ENCODE measurements around the gene TSNAX. TPM values are rescaled to one million over a fixed set of nuclear protein-coding genes. Genes with fewer than 3 reads are reported as not detected.

TSNAX gene
- total and polyA plus RNA-seq, 9 of the 15 experiments (the other 6 are each of a cell fraction or from before 2014, with no cell fraction given) = 33.8 to 102 (median 61.2) TPM

DNA sequence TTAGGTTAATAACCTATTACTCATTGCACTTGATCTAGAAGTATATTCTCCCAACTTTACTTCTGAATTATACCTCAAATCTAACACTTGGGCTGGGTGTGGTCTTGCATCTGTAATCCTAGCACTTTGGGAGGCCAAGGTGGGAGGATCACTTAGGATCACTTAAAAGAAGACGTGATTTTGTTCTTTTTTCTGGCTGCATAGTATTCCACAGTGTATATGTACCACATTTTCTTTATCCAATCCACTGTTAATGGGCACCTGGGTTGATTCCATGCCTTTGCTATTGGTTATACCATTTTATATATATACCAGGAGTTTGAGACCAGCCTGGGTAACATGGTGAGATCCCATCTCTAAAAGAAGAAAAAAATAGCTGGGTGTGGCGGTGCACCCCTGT lies 48.5 kb upstream of the TSNAX start (continued):
- TF ChIP-seq ARID3B (CRISPR knock-in tag; IDR thresholded peaks at IDR 0.05; ENCODE audit: borderline replicate concordance) = no peak
- TF ChIP-seq NR2C1 (IDR thresholded peaks at IDR 0.05) = no peak
- no peak for TF ChIP-seq NR2C1 (tag; IDR thresholded peaks at IDR 0.05)
- no peak for TF ChIP-seq HNRNPUL1 (IDR thresholded peaks at IDR 0.05; ENCODE audit: low read length)
- TF ChIP-seq ZNF134 (CRISPR knock-in tag; conservative IDR thresholded peaks at IDR 0.05) = no peak
- no peak for TF ChIP-seq ZNF780A (CRISPR knock-in tag; IDR thresholded peaks at IDR 0.05)

- intact Hi-C loops (cut with micrococcal nuclease) (loop anchor here (5.0 kb wide), 1 partner anchor 101 kb away; no protein-coding TSS in a partner anchor), in situ Hi-C loops (cut with MboI) (no loop called here)
- no peak overlapping the region for H2AFZ ChIP-seq (ENCODE audit: low read depth, low read length)
- POLR2A ChIA-PET = no interaction called here
- H3K27me3 ChIP-seq (ENCODE audit: control insufficient read depth in 2 of 2, insufficient read depth in 2 of 2, low read length in 2 of 2) = peaks cover 1 to 3% of the 10 kb centered on the region in 2 experiments; a peak in 3 of 5 replicates
- H3K9me1 ChIP-seq (ENCODE audit: control insufficient read depth, insufficient read depth, low read length) = no peaks in the 10 kb centered on the region
- WGBS (ENCODE audit: insufficient coverage, low coverage, missing lambda C conversion rate) = 2% methylated on average over 2 of the region's 2 CpGs
- no peak overlapping the region for H3K27ac ChIP-seq (ENCODE audit: extremely low read depth, low read depth, low read length)
- H3K4me2 ChIP-seq (ENCODE audit: insufficient read depth, low read length) = no peak overlapping the region
- BruUV-seq (replicated peaks) = no TSS peak
- TF ChIP-seq TAL1 (IDR thresholded peaks at IDR 0.05) (0 out of 2 replicates have a peak, but pooled peaks have one; percentile 11), MEF2D (tag; conservative IDR thresholded peaks at IDR 0.05; ENCODE audit: low read depth) (0 out of 2 replicates have a peak, but pooled peaks have one; percentile 75), ZNF175 (CRISPR knock-in tag; IDR thresholded peaks at IDR 0.05; ENCODE audit: low read depth) (no peak), ZNF766 (CRISPR knock-in tag; conservative IDR thresholded peaks at IDR 0.05) (no peak), ETV6 (IDR thresholded peaks at IDR 0.05; ENCODE audit: borderline replicate concordance in 1 of 2, low read depth in 2 of 2, low read length in 1 of 2) (no peak), ETV6 (CRISPR knock-in tag; IDR thresholded peaks at IDR 0.05; ENCODE audit: borderline replicate concordance) (no peak), ARID3B (CRISPR knock-in tag; IDR thresholded peaks at IDR 0.05; ENCODE audit: borderline replicate concordance) (no peak), EZH2 (IDR thresholded peaks at IDR 0.05; ENCODE audit: borderline replicate concordance, low read depth, low read length) (no peak), FOXA3 (CRISPR knock-in tag; conservative IDR thresholded peaks at IDR 0.05 in 1 of 2, IDR thresholded peaks at IDR 0.05 in 1 of 2) (0 out of 4 replicates have a peak, but pooled peaks of 1 of the 2 experiments have one; percentile 46), HDAC1 (IDR thresholded peaks at IDR 0.05) (no peak)
- TF ChIP-seq, protein P1, sequence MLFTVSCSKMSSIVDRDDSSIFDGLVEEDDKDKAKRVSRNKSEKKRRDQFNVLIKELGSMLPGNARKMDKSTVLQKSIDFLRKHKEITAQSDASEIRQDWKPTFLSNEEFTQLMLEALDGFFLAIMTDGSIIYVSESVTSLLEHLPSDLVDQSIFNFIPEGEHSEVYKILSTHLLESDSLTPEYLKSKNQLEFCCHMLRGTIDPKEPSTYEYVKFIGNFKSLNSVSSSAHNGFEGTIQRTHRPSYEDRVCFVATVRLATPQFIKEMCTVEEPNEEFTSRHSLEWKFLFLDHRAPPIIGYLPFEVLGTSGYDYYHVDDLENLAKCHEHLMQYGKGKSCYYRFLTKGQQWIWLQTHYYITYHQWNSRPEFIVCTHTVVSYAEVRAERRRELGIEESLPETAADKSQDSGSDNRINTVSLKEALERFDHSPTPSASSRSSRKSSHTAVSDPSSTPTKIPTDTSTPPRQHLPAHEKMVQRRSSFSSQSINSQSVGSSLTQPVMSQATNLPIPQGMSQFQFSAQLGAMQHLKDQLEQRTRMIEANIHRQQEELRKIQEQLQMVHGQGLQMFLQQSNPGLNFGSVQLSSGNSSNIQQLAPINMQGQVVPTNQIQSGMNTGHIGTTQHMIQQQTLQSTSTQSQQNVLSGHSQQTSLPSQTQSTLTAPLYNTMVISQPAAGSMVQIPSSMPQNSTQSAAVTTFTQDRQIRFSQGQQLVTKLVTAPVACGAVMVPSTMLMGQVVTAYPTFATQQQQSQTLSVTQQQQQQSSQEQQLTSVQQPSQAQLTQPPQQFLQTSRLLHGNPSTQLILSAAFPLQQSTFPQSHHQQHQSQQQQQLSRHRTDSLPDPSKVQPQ (CRISPR knock-in tag; IDR thresholded peaks at IDR 0.05; ENCODE audit: borderline replicate concordance) = no peak
- no peaks in the 10 kb centered on the region for H3K79me2 ChIP-seq (ENCODE audit: control insufficient read depth, insufficient read depth, low read length)
- FAIRE-seq = no peak
- CTCF ChIA-PET (ENCODE audit: low intra/inter-chr PET ratio) = no interaction called here
- no peaks in the 10 kb centered on the region for H4K20me1 ChIP-seq (replicated peaks; ENCODE audit: control insufficient read depth, insufficient read depth, low read length)
- ATAC-seq = no peak
- H3K4me1 ChIP-seq (replicated peaks in 1 of 2; ENCODE audit: control insufficient read depth in 2 of 2, insufficient read depth in 2 of 2, low read length in 2 of 2) = no peaks in the 10 kb centered on the region
- H3K36me3 ChIP-seq (ENCODE audit: control insufficient read depth, insufficient read depth, low read length) = no peaks in the 10 kb centered on the region
- no peak for DNase-seq (ENCODE audit: extremely low read depth in 1 of 4, low spot score in 3 of 4)
- no peak overlapping the region for H3K4me3 ChIP-seq
- no peaks in the 10 kb centered on the region for H3K9me3 ChIP-seq (replicated peaks; ENCODE audit: control insufficient read depth, insufficient read depth, low read depth, low read length)
- no peak overlapping the region for H3K9ac ChIP-seq (ENCODE audit: insufficient read depth in 1 of 2, low read depth in 2 of 2, low read length in 2 of 2)
These were observed 47.2 kb upstream of the TSNAX start for GRCh38 chr1:231481289-231481688.
